ENCODE data around the gene ICAM1. TPM values are rescaled to one million over a fixed set of nuclear protein-coding genes. Genes with fewer than 3 reads are reported as not detected.

The ICAM1 gene
- total and polyA plus RNA-seq, 10 of the 15 experiments (the other 5 are each of a cell fraction or from before 2014, with no cell fraction given): 7.6 to 115 (median 60.2) TPM

DNA sequence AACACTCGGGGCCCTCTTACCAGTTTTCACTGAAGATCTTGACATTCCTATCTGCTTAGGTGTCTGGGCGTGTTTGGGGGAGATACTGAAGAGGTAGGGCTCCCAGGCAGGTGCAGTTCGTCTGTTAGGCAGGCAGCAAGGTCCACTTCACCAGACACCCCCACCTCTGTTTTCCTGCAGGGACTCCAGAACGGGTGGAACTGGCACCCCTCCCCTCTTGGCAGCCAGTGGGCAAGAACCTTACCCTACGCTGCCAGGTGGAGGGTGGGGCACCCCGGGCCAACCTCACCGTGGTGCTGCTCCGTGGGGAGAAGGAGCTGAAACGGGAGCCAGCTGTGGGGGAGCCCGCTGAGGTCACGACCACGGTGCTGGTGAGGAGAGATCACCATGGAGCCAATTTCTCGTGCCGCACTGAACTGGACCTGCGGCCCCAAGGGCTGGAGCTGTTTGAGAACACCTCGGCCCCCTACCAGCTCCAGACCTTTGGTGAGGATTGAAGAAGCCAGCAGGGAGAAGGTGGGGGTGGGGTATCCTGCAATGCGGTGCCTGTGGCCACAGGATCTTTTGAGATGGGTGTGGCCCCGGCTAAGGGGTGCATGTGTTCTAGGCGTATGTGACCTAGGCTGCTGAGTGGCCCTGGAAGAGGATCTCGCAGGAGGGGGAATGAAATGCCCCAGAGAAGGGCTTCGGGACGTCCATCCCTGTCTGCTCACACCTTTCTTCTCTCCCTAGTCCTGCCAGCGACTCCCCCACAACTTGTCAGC is 12.6 kb downstream of the ICAM1 start (continued):
- TF ChIP-seq, protein P1, sequence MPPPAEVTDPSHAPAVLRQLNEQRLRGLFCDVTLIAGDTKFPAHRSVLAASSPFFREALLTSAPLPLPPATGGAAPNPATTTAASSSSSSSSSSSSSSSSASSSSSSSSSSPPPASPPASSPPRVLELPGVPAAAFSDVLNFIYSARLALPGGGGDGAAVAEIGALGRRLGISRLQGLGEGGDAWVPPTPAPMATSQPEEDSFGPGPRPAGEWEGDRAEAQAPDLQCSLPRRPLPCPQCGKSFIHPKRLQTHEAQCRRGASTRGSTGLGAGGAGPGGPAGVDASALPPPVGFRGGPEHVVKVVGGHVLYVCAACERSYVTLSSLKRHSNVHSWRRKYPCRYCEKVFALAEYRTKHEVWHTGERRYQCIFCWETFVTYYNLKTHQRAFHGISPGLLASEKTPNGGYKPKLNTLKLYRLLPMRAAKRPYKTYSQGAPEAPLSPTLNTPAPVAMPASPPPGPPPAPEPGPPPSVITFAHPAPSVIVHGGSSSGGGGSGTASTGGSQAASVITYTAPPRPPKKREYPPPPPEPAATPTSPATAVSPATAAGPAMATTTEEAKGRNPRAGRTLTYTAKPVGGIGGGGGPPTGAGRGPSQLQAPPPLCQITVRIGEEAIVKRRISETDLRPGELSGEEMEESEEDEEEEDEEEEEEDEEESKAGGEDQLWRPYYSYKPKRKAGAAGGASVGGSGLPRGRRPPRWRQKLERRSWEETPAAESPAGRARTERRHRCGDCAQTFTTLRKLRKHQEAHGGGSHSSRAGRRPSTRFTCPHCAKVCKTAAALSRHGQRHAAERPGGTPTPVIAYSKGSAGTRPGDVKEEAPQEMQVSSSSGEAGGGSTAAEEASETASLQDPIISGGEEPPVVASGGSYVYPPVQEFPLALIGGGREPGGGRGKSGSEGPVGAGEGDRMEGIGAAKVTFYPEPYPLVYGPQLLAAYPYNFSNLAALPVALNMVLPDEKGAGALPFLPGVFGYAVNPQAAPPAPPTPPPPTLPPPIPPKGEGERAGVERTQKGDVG (CRISPR knock-in tag; IDR thresholded peaks at IDR 0.05): no peak
- TF ChIP-seq BMI1 (IDR thresholded peaks at IDR 0.05; ENCODE audit: borderline replicate concordance): no peak
- TF ChIP-seq WRNIP1 (IDR thresholded peaks at IDR 0.05; ENCODE audit: borderline replicate concordance, low read depth, low read length): no peak
- TF ChIP-seq, protein P2, sequence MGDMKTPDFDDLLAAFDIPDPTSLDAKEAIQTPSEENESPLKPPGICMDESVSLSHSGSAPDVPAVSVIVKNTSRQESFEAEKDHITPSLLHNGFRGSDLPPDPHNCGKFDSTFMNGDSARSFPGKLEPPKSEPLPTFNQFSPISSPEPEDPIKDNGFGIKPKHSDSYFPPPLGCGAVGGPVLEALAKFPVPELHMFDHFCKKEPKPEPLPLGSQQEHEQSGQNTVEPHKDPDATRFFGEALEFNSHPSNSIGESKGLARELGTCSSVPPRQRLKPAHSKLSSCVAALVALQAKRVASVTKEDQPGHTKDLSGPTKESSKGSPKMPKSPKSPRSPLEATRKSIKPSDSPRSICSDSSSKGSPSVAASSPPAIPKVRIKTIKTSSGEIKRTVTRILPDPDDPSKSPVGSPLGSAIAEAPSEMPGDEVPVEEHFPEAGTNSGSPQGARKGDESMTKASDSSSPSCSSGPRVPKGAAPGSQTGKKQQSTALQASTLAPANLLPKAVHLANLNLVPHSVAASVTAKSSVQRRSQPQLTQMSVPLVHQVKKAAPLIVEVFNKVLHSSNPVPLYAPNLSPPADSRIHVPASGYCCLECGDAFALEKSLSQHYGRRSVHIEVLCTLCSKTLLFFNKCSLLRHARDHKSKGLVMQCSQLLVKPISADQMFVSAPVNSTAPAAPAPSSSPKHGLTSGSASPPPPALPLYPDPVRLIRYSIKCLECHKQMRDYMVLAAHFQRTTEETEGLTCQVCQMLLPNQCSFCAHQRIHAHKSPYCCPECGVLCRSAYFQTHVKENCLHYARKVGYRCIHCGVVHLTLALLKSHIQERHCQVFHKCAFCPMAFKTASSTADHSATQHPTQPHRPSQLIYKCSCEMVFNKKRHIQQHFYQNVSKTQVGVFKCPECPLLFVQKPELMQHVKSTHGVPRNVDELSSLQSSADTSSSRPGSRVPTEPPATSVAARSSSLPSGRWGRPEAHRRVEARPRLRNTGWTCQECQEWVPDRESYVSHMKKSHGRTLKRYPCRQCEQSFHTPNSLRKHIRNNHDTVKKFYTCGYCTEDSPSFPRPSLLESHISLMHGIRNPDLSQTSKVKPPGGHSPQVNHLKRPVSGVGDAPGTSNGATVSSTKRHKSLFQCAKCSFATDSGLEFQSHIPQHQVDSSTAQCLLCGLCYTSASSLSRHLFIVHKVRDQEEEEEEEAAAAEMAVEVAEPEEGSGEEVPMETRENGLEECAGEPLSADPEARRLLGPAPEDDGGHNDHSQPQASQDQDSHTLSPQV (IDR thresholded peaks at IDR 0.05): no peak
- TF ChIP-seq YY1 (IDR thresholded peaks at IDR 0.05; ENCODE audit: low read depth, low read length): no peak
- 0 out of 2 replicates have a peak, but pooled peaks have one; percentile 37 for TF ChIP-seq PML (IDR thresholded peaks at IDR 0.05; ENCODE audit: low read length)
- TF ChIP-seq HDAC2 (IDR thresholded peaks at IDR 0.05): no peak
- peak; percentile 4; the same call in 1 of the 2 replicates for TF ChIP-seq POLR2AphosphoS5 (IDR thresholded peaks at IDR 0.05; ENCODE audit: low read length)
- TF ChIP-seq, protein P3, sequence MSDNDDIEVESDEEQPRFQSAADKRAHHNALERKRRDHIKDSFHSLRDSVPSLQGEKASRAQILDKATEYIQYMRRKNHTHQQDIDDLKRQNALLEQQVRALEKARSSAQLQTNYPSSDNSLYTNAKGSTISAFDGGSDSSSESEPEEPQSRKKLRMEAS (IDR thresholded peaks at IDR 0.05; ENCODE audit: low read depth, low read length): no peak
- TF ChIP-seq CREM (IDR thresholded peaks at IDR 0.05; ENCODE audit: low read depth): no peak
- TF ChIP-seq, protein P4, sequence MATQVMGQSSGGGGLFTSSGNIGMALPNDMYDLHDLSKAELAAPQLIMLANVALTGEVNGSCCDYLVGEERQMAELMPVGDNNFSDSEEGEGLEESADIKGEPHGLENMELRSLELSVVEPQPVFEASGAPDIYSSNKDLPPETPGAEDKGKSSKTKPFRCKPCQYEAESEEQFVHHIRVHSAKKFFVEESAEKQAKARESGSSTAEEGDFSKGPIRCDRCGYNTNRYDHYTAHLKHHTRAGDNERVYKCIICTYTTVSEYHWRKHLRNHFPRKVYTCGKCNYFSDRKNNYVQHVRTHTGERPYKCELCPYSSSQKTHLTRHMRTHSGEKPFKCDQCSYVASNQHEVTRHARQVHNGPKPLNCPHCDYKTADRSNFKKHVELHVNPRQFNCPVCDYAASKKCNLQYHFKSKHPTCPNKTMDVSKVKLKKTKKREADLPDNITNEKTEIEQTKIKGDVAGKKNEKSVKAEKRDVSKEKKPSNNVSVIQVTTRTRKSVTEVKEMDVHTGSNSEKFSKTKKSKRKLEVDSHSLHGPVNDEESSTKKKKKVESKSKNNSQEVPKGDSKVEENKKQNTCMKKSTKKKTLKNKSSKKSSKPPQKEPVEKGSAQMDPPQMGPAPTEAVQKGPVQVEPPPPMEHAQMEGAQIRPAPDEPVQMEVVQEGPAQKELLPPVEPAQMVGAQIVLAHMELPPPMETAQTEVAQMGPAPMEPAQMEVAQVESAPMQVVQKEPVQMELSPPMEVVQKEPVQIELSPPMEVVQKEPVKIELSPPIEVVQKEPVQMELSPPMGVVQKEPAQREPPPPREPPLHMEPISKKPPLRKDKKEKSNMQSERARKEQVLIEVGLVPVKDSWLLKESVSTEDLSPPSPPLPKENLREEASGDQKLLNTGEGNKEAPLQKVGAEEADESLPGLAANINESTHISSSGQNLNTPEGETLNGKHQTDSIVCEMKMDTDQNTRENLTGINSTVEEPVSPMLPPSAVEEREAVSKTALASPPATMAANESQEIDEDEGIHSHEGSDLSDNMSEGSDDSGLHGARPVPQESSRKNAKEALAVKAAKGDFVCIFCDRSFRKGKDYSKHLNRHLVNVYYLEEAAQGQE (IDR thresholded peaks at IDR 0.05; ENCODE audit: low read depth, low read length): no peak
- TF ChIP-seq, protein P5, sequence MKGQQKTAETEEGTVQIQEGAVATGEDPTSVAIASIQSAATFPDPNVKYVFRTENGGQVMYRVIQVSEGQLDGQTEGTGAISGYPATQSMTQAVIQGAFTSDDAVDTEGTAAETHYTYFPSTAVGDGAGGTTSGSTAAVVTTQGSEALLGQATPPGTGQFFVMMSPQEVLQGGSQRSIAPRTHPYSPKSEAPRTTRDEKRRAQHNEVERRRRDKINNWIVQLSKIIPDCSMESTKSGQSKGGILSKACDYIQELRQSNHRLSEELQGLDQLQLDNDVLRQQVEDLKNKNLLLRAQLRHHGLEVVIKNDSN (IDR thresholded peaks at IDR 0.05; ENCODE audit: borderline replicate concordance, extremely low read length, insufficient read depth, low read depth, low read length): no peak
- TF ChIP-seq POLR2AphosphoS2 (IDR thresholded peaks at IDR 0.05; ENCODE audit: low read depth, low read length): no peak
- no peak for TF ChIP-seq PAX5 (IDR thresholded peaks at IDR 0.05; ENCODE audit: borderline replicate concordance, low read depth, low read length)
- no peak for TF ChIP-seq SIN3A (IDR thresholded peaks at IDR 0.05; ENCODE audit: low read depth, low read length)
- TF ChIP-seq, protein P6, sequence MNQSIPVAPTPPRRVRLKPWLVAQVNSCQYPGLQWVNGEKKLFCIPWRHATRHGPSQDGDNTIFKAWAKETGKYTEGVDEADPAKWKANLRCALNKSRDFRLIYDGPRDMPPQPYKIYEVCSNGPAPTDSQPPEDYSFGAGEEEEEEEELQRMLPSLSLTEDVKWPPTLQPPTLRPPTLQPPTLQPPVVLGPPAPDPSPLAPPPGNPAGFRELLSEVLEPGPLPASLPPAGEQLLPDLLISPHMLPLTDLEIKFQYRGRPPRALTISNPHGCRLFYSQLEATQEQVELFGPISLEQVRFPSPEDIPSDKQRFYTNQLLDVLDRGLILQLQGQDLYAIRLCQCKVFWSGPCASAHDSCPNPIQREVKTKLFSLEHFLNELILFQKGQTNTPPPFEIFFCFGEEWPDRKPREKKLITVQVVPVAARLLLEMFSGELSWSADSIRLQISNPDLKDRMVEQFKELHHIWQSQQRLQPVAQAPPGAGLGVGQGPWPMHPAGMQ (IDR thresholded peaks at IDR 0.05; ENCODE audit: borderline replicate concordance): no peak

All from GM12878 (cell line).